GM18868 (cell line): ENCODE measurements around the gene STC2.
A peak's percentile ranks its signal among the peaks of the same experiment; 100 is the strongest.
"Not testable (repeated sequence)": the region's sequence is repeated elsewhere in the genome, so short reads cannot be mapped to it uniquely, and the experiment has no call there.

Experiments
- ATAC-seq: cut with Tn5 transposase; IDR thresholded peaks from one replicate; pipeline ENCODE4 v1.9.1; 2021; ENCODE audit warnings: mild to moderate bottlenecking, moderate library complexity; ENCODE audit not compliant: unreplicated experiment

Gene STC2

GRCh38 chr5:173296737-173297676, 31.2 kb downstream of the STC2 start:
- ATAC-seq: no peak

- ATAC-seq: no peak
These were observed 32.4 kb downstream of the STC2 start for GRCh38 chr5:173295796-173296195.

GRCh38 chr5:173294673-173295320, 33.4 kb downstream of the STC2 start:
- ATAC-seq: no peak

- peak; percentile 76 for ATAC-seq
These were observed 34.2 kb downstream of the STC2 start for GRCh38 chr5:173293817-173294672.

GRCh38 chr5:173291722-173292658, 36.2 kb downstream of the STC2 start:
- peak; percentile 43 for ATAC-seq

DNA sequence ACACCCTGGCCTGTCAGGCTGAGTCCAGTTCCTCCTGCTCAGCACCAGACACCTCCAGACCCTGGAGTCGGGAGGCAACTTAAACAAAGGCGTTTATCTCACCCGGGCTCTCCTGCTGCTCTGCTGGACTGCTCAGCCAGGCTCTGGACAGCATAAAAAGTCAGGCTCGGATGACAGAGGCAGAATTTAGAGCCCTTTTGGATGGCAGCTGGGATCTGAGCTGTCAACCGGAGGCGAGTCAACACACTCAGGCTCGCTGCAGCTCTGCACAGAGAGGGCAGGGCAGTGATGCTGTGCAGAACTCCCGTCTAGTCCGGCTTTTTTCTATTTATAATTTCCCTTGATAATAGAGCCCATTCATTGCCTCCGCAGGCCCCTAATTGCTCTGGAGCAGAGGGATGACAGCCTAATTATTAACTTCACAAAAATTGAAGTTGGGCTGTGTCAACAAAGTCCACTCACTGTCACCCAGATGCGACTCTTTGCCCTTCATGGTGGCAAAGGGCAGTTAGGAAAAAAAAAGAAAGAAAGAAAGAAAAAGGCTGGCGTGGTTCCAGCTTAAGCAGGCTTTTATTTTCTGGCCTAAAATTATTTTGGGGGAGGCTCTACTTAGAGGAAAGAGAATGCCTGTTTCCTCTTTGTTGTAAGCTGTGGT, 37.6 kb downstream of the STC2 start:
- no peak for ATAC-seq

DNA sequence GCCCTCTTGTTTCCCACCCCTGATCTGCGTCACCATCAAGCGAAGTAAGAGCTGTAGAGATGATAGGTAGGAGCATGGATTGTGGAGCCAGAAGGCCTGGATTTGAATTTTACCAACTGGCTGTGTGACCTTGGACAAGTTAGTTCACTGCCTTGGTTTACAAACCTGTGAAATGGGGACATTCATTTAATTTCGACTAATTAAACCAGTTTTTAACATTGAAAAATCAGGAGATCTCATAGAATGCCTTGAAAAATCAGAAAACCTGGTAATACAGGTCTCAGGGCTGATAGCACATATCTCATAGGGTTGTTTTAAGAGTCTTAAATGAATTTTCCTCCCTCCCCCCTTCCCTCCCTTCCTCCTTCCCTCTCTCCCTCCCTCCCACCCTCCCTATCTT, 38.8 kb downstream of the STC2 start:
- ATAC-seq: no peak

DNA sequence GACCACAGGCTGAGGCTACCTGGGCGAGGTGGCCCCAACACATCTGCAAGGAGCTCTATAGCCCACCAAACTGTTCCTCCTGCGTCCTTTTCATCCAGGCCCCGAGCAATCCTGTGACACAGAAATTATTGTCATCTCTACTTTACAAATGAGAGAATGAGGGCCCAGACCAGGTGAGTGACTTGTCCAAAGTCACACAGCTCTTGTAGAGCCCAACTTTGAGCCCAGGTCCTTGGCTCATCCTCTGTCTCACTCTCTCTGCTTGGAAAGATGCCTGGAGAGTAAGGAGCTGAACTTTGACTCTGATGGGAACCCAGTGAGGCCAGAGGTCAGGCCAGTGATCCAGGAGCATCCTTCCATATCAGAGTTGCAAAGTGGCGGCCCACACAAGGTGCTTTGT, 39.6 kb downstream of the STC2 start:
- ATAC-seq: no peak

- ATAC-seq: no peak
These were observed 41.1 kb downstream of the STC2 start for GRCh38 chr5:173287086-173287485.

- ATAC-seq: not testable (repeated sequence)
These were observed 43.8 kb downstream of the STC2 start for GRCh38 chr5:173284343-173284958.

GRCh38 chr5:173283318-173284288, 44.6 kb downstream of the STC2 start:
- ATAC-seq: peak; percentile 90

- ATAC-seq: no peak
These were observed 45.3 kb downstream of the STC2 start for GRCh38 chr5:173282916-173283315.

DNA sequence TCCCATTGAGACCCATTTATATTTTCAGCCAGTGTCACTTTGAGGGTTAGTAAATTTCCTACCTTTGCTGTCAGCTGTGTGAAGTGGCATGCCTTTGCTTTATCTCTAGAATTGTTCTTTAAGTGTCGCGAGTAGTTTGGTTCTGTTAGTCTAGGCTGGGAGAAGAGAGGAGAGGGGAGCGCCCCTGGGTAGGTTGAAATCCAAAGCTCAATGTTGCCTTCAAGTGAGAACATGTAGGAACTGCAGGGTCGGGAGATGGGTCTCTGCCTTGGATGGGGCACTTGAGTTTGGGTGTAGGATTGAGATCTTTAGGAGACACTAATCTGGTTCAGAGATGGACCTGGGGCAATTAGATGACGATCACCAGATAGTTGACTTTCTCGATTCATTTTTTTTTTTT, 46.3 kb downstream of the STC2 start:
- no peak for ATAC-seq

DNA sequence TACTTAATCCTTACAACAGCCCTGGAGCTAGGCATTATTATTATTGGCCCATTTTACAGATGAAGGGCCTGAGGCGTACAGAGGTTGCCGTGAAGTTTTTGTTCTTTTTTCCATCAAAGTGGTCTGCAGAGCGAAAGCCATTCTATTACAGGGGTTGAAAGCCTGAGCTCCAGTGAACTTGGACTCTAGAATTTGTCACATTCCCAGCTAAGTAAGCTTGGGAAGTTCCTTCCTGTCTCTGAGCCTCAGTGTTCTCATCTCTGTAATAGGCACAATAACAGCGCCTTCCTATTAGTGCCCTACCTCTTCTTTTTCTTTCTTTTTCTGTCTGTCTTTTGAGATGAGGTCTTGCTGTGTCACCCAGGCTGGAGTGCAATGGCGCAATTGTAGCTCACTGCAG, 49.0 kb downstream of the STC2 start:
- ATAC-seq: no peak

- no peak for ATAC-seq
These were observed 49.6 kb downstream of the STC2 start for GRCh38 chr5:173278641-173279040.

DNA sequence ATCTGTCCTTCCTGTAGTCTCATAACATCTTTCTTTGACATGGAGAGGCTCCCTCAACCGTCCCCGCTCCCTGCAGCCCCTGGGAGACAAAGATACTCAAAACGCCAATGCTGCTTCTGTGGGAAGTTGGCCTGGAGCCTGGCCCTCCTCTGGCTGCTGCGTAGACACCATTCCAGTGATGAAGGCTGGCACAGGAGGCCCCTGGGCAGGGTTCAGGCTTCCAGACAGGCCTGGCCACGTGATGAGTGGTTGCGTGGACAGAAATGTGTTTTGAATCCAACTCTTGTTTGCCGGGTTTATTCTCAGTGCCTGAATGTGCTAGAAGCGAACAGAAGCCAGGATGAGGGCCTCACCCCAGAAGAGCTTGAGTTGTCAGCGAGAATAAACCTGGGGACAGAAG, 50.0 kb downstream of the STC2 start:
- no peak for ATAC-seq

GRCh38 chr5:173274771-173275170, 53.4 kb downstream of the STC2 start:
- ATAC-seq: no peak

GRCh38 chr5:173271419-173271818, 56.8 kb downstream of the STC2 start:
- no peak for ATAC-seq
